ENCODE results near the gene ANKRD33B. TPM values are rescaled to one million over a fixed set of nuclear protein-coding genes. Genes with fewer than 3 reads are reported as not detected.

Gene ANKRD33B
- total RNA-seq, 1 experiment from 2014 or later = 6.9 TPM

DNA sequence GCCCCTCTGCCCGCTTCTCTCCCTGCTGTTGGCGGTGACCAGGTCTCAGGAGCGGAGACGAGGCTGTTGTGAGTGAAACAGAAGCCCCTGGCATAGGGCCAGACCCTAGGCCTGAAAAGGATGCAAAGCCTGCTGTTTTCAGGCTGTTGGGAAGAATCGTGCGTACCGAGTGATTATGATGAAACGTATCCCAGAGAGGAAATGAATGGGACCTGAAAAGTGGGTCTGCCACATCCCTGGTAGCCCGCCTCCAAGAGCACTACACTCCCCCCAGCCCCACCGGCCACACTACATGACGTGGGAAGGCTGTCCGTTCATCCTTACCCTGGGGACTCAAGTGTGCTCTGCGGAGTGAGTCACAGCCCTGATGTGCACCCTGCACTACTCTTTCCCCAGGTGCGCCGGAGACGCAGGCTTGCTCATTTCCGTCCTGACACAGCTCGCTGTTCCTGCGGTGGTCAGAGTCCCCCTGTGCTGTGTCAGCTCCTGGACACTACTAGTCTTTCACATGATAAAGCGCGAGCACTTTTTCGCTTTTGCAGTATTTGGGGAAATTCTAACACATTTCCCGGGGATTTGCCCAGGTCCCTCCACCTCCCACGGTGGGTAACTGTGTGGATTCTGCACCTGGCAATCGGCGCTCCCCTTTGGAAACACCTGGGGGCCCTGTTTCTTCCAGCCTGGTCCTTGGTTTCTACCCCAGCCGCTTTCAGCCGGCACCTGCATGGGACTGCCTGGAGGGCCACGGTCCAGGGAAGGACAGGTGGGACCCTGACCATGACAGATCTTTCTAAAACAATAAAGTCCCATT, 91.5 kb downstream of the ANKRD33B start:
- peak overlapping the region in 1 of 3 experiments; percentile 42; a peak in 2 of 7 replicates for H3K27ac Mint-ChIP-seq
- Histone ChIP-seq H3K9ac (ENCODE audit: extremely low read depth, insufficient read length, low read length) (no peak overlapping the region), H3T11ph (ENCODE audit: low read length) (no peak overlapping the region), H2BK12ac (ENCODE audit: insufficient read length, low read depth, low read length) (no peak overlapping the region), H3K23ac (ENCODE audit: insufficient read length, low read depth, low read length) (no peak overlapping the region), H3K4me1 (ENCODE audit: insufficient read depth, low read length) (no peaks in the 10 kb centered on the region; the same call in 1 of the 2 replicates), H3K9me3 (ENCODE audit: control insufficient read depth, low read depth, low read length) (no peaks in the 10 kb centered on the region), H3K18ac (ENCODE audit: insufficient read length, low read depth, low read length) (no peak overlapping the region), H4K20me1 (ENCODE audit: control insufficient read depth, insufficient read depth, insufficient read length) (no peaks in the 10 kb centered on the region), H3K79me2 (ENCODE audit: insufficient read depth, low read length) (no peaks in the 10 kb centered on the region), H4K8ac (replicated peaks; ENCODE audit: insufficient read length, low read depth, low read length) (no peak overlapping the region), H3K23me2 (ENCODE audit: insufficient read length, low read depth, low read length, poor library complexity, severe bottlenecking) (no peaks in the 10 kb centered on the region), H2AFZ (ENCODE audit: low read length) (no peak overlapping the region), H2BK15ac (ENCODE audit: low read depth, low read length) (no peak overlapping the region), H2BK5ac (ENCODE audit: insufficient read length, low read length) (no peak overlapping the region), H3K27ac (ENCODE audit: insufficient read length, low read depth, low read length) (no peak overlapping the region), H3K56ac (ENCODE audit: insufficient read length, low read depth, low read length) (no peak overlapping the region), H3K4ac (ENCODE audit: low read depth, low read length) (no peak overlapping the region; the same call in 1 of the 2 replicates), H3K79me1 (ENCODE audit: insufficient read depth, low read depth, low read length, poor library complexity, severe bottlenecking) (no peaks in the 10 kb centered on the region), H2AK5ac (ENCODE audit: insufficient read length, low read length) (no peak overlapping the region), H4K5ac (ENCODE audit: insufficient read length, low read depth, low read length) (no peak overlapping the region), H3K14ac (ENCODE audit: insufficient read depth, low read length) (no peak overlapping the region), H2BK20ac (ENCODE audit: low read depth, low read length, poor library complexity, severe bottlenecking) (no peak overlapping the region), H4K91ac (ENCODE audit: insufficient read length, low read depth, low read length) (no peak overlapping the region), H2BK120ac (ENCODE audit: low read depth, low read length, poor library complexity, severe bottlenecking) (no peak overlapping the region), H3K27me3 (ENCODE audit: insufficient read depth, low read length) (no peaks in the 10 kb centered on the region), H3K4me2 (ENCODE audit: insufficient read depth, insufficient read length, low read length) (no peak overlapping the region)
- no peaks in the 10 kb centered on the region for H3K9me3 Mint-ChIP-seq
- peaks cover 19 to 28% of the 10 kb centered on the region in 2 experiments for H3K4me1 Mint-ChIP-seq
- H3K36me3 Mint-ChIP-seq (ENCODE audit: insufficient read depth in 1 of 3, low read depth in 3 of 3) = no peaks in the 10 kb centered on the region; a peak in 1 of 7 replicates
- no CpG with 5 or more reads among the region's 29 CpGs for WGBS (ENCODE audit: extremely low coverage, insufficient read length, low lambda C conversion rate)
- no peaks in the 10 kb centered on the region for H3K27me3 Mint-ChIP-seq (ENCODE audit: low read depth)
- TF ChIP-seq, protein P1, sequence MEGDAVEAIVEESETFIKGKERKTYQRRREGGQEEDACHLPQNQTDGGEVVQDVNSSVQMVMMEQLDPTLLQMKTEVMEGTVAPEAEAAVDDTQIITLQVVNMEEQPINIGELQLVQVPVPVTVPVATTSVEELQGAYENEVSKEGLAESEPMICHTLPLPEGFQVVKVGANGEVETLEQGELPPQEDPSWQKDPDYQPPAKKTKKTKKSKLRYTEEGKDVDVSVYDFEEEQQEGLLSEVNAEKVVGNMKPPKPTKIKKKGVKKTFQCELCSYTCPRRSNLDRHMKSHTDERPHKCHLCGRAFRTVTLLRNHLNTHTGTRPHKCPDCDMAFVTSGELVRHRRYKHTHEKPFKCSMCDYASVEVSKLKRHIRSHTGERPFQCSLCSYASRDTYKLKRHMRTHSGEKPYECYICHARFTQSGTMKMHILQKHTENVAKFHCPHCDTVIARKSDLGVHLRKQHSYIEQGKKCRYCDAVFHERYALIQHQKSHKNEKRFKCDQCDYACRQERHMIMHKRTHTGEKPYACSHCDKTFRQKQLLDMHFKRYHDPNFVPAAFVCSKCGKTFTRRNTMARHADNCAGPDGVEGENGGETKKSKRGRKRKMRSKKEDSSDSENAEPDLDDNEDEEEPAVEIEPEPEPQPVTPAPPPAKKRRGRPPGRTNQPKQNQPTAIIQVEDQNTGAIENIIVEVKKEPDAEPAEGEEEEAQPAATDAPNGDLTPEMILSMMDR (conservative IDR thresholded peaks at IDR 0.05) = 0 out of 3 replicates have a peak, but pooled peaks have one; percentile 18
- no peak overlapping the region for H3K4me3 Mint-ChIP-seq
- DNase-seq = peak; percentile 20
